ENCODE data around the gene ELAVL2. TPM values are rescaled to one million over a fixed set of nuclear protein-coding genes. Genes with fewer than 3 reads are reported as not detected.

Gene ELAVL2
- total RNA-seq, 1 donor from 2014 or later, result not detected

DNA sequence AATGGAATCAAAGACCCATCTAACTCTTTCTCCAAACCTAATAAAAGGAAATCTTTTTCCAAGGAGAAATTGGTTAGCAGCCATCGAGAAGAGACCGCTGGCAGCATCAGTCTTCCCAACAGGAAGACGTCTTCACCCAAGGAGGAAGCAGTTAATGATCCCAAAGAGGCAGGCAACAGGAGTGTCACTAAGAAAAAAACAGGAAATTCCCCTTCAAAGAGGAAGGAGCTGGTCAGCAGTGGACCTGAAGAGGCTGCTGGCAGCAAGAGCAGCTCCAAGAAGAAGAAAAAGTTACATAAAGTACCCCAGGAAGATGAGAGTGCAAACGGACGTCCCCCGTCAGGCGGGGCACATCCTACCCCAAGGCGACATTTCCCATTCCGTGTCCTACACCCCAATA, 143.7 kb downstream of the ELAVL2 start:
- no peak overlapping the region for H3K27ac Mint-ChIP-seq
- DNase-seq (ENCODE audit: low spot score), result no peak
- no peak overlapping the region for H3K4me3 Mint-ChIP-seq
- no peaks in the 10 kb centered on the region for H3K27me3 Mint-ChIP-seq (ENCODE audit: insufficient read depth)
- intact Hi-C loops (cut with micrococcal nuclease), result no loop called here
- H3K4me1 Mint-ChIP-seq (ENCODE audit: low read depth), result no peaks in the 10 kb centered on the region
- no peaks in the 10 kb centered on the region for H3K36me3 Mint-ChIP-seq (ENCODE audit: low read depth)
- H3K9me3 Mint-ChIP-seq, result peaks cover 5% of the 10 kb centered on the region

DNA sequence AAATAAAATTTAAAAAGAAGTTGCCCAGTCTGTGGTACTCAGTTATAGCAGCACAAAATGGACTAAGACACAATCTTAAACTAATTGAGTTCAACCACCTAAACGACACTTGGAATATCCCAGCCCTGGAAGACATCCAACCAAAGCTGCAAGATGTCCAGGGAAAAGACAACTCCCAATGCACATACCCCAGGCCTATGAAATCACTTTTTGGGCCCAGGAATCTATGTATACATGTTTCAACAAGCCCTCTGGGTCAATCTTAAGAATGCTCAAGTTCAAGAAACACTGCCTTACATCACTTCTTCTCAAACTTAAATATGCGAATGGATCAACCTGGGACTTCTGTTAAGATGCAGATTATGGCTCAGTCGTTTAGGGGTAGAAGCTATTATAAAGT, 148.6 kb downstream of the ELAVL2 start:
- DNase-seq (ENCODE audit: low spot score), result no peak
- intact Hi-C loops (cut with micrococcal nuclease), result no loop called here
- Mint-ChIP-seq H3K4me1 (ENCODE audit: low read depth) (no peaks in the 10 kb centered on the region), H3K36me3 (ENCODE audit: low read depth) (no peaks in the 10 kb centered on the region), H3K4me3 (no peak overlapping the region), H3K27me3 (ENCODE audit: insufficient read depth) (no peaks in the 10 kb centered on the region), H3K9me3 (peaks cover 16% of the 10 kb centered on the region), H3K27ac (no peak overlapping the region)

DNA sequence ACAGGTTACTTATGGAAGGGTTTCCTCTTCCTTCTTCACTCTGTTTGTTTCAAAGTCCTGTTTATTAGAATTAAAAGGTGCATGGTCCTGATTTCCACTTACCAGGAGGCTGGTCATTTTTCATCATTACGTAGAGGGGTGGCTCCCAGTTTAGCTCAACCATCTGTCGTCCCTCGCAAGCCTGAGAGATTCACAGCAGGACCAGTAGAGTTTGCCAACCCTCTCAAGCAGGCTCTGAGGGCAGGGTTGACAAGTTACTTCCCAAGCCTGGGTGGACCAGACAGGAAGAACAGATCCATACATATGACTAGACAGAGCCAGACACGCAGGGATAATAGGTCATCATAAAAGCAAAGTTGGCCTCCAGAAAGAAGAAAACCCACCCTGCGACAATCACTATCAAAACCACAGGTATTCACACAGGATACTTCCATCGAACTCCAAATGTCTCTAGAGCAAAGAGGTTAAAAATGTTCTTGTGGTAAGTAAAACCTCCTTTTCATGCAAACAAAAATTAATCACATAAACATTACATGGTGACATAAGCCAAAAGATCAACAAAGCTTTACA, 151.9 kb downstream of the ELAVL2 start:
- Mint-ChIP-seq H3K9me3 (peaks cover 13% of the 10 kb centered on the region), H3K27me3 (ENCODE audit: insufficient read depth) (no peaks in the 10 kb centered on the region), H3K4me3 (no peak overlapping the region), H3K36me3 (ENCODE audit: low read depth) (no peaks in the 10 kb centered on the region), H3K4me1 (ENCODE audit: low read depth) (no peaks in the 10 kb centered on the region), H3K27ac (no peak overlapping the region)
- intact Hi-C loops (cut with micrococcal nuclease), result no loop called here
- no peak for DNase-seq (ENCODE audit: low spot score)

DNA sequence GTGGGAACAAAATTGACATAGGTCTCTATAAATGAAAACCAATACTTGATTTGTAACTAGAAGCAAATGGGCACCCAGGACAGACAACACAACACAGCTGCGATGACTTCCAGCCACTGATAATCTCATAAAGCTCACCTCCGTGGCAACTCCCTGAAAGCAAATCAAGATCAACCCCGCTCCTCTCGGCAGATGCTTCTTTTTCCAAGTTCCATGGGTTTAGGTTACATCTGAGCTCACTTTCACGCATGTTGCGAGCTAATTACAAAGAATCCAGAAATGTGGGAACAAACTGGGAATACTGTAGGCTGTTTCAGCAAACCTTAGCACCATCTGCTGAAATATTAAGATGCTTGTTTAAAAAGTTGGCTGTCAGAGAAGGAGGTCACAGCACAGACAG, 153.9 kb downstream of the ELAVL2 start:
- Mint-ChIP-seq H3K36me3 (ENCODE audit: low read depth) (no peaks in the 10 kb centered on the region), H3K27ac (no peak overlapping the region), H3K27me3 (ENCODE audit: insufficient read depth) (no peaks in the 10 kb centered on the region), H3K4me3 (no peak overlapping the region), H3K9me3 (peaks cover 13% of the 10 kb centered on the region), H3K4me1 (ENCODE audit: low read depth) (no peaks in the 10 kb centered on the region)
- no peak for DNase-seq (ENCODE audit: low spot score)
- intact Hi-C loops (cut with micrococcal nuclease), result no loop called here

DNA sequence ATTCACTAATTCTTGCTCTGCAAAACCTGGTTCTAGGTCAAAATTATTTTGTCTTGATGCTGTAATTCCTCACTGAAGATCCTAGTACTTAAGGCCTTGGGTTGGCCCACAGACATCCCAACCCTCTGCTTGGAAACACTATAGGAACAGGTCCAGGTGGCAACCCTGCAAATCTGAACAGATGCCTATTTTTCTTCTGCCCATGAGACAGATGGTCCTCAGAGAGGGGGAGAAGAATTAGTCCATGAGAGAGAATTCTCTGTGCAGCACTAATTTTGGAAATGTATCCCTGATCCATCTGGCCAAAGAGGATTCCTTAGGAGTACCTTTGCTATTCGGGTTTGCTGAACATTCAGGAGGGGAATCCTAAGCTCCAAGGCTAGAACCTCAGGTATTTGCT, 156.3 kb downstream of the ELAVL2 start:
- DNase-seq (ENCODE audit: low spot score), result no peak
- intact Hi-C loops (cut with micrococcal nuclease), result no loop called here
- Mint-ChIP-seq H3K27ac (no peak overlapping the region), H3K36me3 (ENCODE audit: low read depth) (no peaks in the 10 kb centered on the region), H3K9me3 (peaks cover 1% of the 10 kb centered on the region), H3K27me3 (ENCODE audit: insufficient read depth) (no peaks in the 10 kb centered on the region), H3K4me3 (no peak overlapping the region), H3K4me1 (ENCODE audit: low read depth) (no peaks in the 10 kb centered on the region)

DNA sequence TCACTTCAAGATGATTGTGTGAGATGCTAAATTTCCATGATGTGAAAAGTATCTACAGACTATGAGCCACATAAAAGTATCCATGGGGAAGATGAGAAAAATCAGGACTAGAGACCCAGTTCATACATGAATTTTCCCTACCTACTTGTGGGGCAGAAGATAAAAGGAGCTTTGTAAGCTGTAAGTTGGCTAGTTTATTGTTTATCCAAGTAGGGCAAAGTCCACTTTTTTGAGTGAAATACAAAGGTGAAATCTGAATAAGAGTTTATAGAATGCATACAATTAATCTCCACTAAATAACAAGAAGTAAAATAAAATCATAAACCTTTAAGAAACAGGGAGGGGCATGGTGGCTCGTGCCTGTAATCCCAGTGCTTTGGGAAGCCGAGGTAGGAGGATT, 160.4 kb downstream of the ELAVL2 start:
- DNase-seq (ENCODE audit: low spot score), result no peak
- intact Hi-C loops (cut with micrococcal nuclease), result no loop called here
- Mint-ChIP-seq H3K4me3 (no peak overlapping the region), H3K27ac (no peak overlapping the region), H3K36me3 (ENCODE audit: low read depth) (no peaks in the 10 kb centered on the region), H3K9me3 (peaks cover 2% of the 10 kb centered on the region), H3K4me1 (ENCODE audit: low read depth) (no peaks in the 10 kb centered on the region), H3K27me3 (ENCODE audit: insufficient read depth) (no peaks in the 10 kb centered on the region)

DNA sequence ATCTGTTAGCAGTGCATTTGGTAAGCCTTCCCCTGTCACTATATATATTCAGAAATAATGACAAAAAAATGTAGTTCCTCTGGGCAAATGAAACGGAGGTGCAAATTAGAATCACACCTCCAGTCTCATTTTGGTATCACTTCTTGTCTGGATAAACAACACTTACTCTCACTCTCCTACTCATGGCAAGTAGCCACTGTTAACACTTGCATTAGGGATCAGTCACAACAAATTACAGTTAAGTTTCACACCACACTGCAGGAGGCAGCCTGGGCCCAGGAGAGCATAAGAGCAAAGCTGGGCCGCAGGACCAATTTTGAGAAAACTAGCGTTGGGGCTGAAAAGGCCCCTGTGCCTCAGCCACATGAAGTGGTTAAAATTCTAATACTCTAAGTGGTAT, 161.0 kb downstream of the ELAVL2 start:
- Mint-ChIP-seq H3K27me3 (ENCODE audit: insufficient read depth) (no peaks in the 10 kb centered on the region), H3K4me1 (ENCODE audit: low read depth) (no peaks in the 10 kb centered on the region), H3K9me3 (peaks cover 5% of the 10 kb centered on the region), H3K36me3 (ENCODE audit: low read depth) (no peaks in the 10 kb centered on the region), H3K27ac (no peak overlapping the region), H3K4me3 (no peak overlapping the region)
- intact Hi-C loops (cut with micrococcal nuclease), result no loop called here
- DNase-seq (ENCODE audit: low spot score), result no peak

DNA sequence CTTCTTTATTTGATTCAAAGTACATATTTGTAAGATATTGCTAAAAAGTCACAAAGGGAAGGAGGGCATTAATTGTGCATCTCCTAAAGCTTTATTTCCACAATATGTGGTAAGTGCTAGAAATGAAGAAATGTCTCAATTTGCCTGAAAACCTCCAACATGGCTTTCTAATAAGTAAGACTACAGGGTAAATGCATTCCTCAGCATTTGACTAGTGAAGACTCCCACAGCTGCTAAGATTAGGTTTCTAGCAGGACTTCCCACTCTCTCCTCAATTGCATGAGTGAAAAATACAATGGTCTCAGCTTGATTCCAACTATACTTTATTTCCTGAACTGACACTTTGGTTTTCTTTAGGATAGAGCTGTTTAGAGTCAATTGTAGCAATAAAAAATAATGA, 162.1 kb downstream of the ELAVL2 start:
- intact Hi-C loops (cut with micrococcal nuclease), result no loop called here
- Mint-ChIP-seq H3K36me3 (ENCODE audit: low read depth) (no peaks in the 10 kb centered on the region), H3K9me3 (peaks cover 5% of the 10 kb centered on the region), H3K27me3 (ENCODE audit: insufficient read depth) (no peaks in the 10 kb centered on the region), H3K4me3 (no peak overlapping the region), H3K4me1 (ENCODE audit: low read depth) (no peaks in the 10 kb centered on the region), H3K27ac (no peak overlapping the region)
- no peak for DNase-seq (ENCODE audit: low spot score)

DNA sequence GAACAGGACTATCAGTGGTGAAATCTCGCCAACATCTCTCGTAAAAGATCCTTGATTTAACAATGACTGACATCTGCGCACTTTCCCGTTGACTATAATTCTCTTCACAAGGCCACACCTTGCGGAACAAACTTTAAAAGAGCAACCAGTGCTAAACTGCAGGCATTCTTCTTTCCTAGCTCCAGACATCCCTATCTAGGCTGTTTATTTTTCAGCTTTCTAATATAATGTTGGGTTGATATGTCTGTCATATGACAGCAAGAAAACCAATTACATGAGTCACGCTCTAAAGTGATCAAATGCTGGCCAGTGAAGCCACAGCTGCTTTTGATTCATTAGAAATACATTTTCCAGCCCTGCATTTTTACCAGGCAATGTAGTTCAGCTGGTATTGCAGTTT, 162.5 kb downstream of the ELAVL2 start:
- Mint-ChIP-seq H3K36me3 (ENCODE audit: low read depth) (no peaks in the 10 kb centered on the region), H3K9me3 (peaks cover 5% of the 10 kb centered on the region), H3K27me3 (ENCODE audit: insufficient read depth) (no peaks in the 10 kb centered on the region), H3K4me3 (no peak overlapping the region), H3K27ac (no peak overlapping the region), H3K4me1 (ENCODE audit: low read depth) (no peaks in the 10 kb centered on the region)
- intact Hi-C loops (cut with micrococcal nuclease), result no loop called here
- DNase-seq (ENCODE audit: low spot score), result no peak

DNA sequence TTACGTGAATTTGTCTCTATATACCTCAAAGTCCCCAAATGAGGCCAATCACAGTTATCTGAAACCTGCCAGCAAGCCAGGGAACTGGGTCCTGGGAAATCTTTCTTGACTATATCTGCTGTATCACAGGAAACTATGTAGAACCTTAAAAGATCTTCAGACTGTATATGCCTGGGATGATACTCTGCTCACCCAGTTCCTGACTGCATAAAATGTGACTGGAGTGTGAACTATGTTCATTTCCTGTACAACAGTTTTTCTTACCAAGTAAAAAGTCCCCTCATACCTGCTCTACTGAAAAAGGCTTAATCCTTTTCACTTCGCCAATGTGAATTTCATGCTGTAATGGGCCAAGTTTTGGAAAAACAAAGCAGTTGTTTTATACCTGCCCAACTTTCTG, 162.9 kb downstream of the ELAVL2 start:
- no peak for DNase-seq (ENCODE audit: low spot score)
- no peaks in the 10 kb centered on the region for H3K36me3 Mint-ChIP-seq (ENCODE audit: low read depth)
- H3K4me1 Mint-ChIP-seq (ENCODE audit: low read depth), result no peaks in the 10 kb centered on the region
- intact Hi-C loops (cut with micrococcal nuclease), result no loop called here
- no peak overlapping the region for H3K4me3 Mint-ChIP-seq
- H3K27ac Mint-ChIP-seq, result no peak overlapping the region
- no peaks in the 10 kb centered on the region for H3K27me3 Mint-ChIP-seq (ENCODE audit: insufficient read depth)
- H3K9me3 Mint-ChIP-seq, result peaks cover 5% of the 10 kb centered on the region

DNA sequence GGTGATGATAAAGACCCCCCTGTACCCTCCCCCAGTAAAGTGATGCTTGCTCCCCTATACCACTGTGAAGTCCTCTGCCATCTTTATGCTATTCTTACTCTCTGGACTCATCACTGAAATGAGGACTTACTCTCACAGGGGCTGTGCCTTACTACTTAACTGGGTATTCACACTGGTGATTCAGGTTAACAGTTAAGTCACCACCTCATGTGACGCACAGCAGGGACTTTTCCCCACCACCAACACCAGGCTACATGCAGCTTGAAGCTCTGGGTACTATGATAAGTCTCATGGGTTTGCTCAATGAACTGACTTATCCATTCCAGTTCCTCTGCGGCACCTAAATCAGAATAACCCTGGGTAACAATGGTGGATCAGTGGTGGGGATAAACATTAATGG, 163.7 kb downstream of the ELAVL2 start:
- peaks cover 5% of the 10 kb centered on the region for H3K9me3 Mint-ChIP-seq
- no peaks in the 10 kb centered on the region for H3K4me1 Mint-ChIP-seq (ENCODE audit: low read depth)
- H3K27ac Mint-ChIP-seq, result no peak overlapping the region
- H3K4me3 Mint-ChIP-seq, result no peak overlapping the region
- no peaks in the 10 kb centered on the region for H3K27me3 Mint-ChIP-seq (ENCODE audit: insufficient read depth)
- no peak for DNase-seq (ENCODE audit: low spot score)
- no peaks in the 10 kb centered on the region for H3K36me3 Mint-ChIP-seq (ENCODE audit: low read depth)
- intact Hi-C loops (cut with micrococcal nuclease), result no loop called here

DNA sequence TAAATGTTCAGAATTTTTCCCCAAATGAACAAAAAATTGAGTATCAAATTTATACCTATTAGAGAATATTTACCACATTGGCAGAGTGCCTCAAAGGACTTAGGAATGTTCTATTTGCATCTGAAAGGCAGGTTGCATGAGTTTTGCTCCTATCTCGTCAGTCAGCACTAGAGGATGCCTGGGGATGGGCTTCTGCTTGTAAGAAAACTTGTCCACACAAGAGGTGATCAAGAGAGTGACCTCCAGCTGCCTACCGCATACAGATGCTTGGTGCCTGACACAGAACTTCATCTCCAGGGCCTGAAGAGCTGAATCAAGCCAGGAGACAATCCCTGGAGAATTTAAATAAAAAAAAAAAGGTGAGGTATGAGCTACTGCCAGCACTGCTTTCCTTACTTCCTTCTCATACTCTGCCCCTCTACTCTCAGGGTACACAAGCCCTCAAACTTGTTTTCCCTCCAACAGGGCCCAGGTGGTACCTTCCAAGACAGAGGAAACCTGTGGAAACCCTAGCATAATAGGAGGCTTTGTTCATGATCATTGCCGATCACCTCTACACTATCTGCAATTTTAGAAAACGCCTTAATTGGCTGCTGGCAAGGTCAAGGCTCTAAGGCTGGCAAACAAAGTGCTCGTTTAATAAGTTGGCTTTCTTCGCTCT, 166.6 kb downstream of the ELAVL2 start:
- no peak for DNase-seq (ENCODE audit: low spot score)
- intact Hi-C loops (cut with micrococcal nuclease), result no loop called here
- Mint-ChIP-seq H3K36me3 (ENCODE audit: low read depth) (no peaks in the 10 kb centered on the region), H3K9me3 (peaks cover 11% of the 10 kb centered on the region), H3K27me3 (ENCODE audit: insufficient read depth) (no peaks in the 10 kb centered on the region), H3K4me3 (no peak overlapping the region), H3K27ac (no peak overlapping the region), H3K4me1 (ENCODE audit: low read depth) (no peaks in the 10 kb centered on the region)

DNA sequence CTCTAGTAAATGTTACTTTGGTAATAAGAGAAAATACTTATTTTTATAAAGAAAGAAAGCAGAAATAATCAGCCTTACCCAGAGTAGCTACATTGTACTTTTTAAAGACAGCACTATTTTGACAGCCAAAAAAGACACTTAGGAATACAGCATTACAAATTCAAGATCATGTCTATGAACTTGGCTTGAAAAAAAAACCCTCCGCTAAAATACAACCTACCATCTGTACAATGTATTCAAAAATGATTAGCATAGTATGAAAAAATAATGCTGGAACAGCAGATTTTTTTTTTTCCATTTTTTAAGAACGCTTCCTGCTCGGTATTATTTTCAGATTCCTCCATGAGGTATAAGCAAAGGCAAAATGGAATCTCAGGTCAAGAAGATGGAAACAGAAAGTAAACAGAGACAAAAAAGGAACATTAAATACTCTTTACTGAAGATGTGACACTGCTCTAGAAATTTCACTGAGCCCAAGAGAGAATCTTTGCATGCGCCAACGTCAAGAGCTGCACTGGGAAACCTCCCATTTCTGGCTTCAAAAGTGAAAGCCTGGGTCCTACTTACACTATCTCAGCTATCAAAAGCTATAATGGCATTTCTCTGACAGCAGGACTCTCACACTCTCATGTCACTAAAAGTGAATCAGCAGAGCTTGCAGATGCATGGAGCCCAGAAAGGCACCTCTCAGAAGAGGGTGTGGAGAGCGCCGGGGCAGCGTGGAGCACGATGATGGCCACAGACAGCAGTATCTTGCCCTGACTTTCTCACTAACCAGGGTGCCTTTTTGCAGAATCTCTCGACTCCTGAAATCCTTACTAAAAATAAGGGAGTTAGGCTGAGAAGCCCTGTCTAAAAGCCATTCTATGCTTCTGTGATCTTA, 167.4 kb downstream of the ELAVL2 start:
- no peak overlapping the region for H3K27ac Mint-ChIP-seq
- no peaks in the 10 kb centered on the region for H3K27me3 Mint-ChIP-seq (ENCODE audit: insufficient read depth)
- no peaks in the 10 kb centered on the region for H3K4me1 Mint-ChIP-seq (ENCODE audit: low read depth)
- intact Hi-C loops (cut with micrococcal nuclease), result no loop called here
- no peak for DNase-seq (ENCODE audit: low spot score)
- H3K4me3 Mint-ChIP-seq, result no peak overlapping the region
- no peaks in the 10 kb centered on the region for H3K36me3 Mint-ChIP-seq (ENCODE audit: low read depth)
- H3K9me3 Mint-ChIP-seq, result peaks cover 11% of the 10 kb centered on the region

Data from activated T-helper 1 cell treated with anti-CD3 and anti-CD28 coated beads, Interleukin-12 subunit alpha, Interleukin-12 subunit beta, Interleukin-2, Interleukin-4 antibody, amounts not matched to agents 30 ng/mL and 10 ng/mL and 1 ng/mL, durations not matched to agents 14 hours and 24 hours and 36 hours (primary cell).